Left forelimb (tissue), 1 donor: ENCODE data around the gene GLP2R.
"Not testable (repeated sequence)": the region's sequence is repeated elsewhere in the genome, so short reads cannot be mapped to it uniquely, and the experiment has no call there.

ENCODE experiments used
- DNase-seq: peaks from one replicate; pipeline ENCODE4 v3.0.0-alpha.2; 2018; ENCODE audit warnings: low spot score

Gene GLP2R

DNA sequence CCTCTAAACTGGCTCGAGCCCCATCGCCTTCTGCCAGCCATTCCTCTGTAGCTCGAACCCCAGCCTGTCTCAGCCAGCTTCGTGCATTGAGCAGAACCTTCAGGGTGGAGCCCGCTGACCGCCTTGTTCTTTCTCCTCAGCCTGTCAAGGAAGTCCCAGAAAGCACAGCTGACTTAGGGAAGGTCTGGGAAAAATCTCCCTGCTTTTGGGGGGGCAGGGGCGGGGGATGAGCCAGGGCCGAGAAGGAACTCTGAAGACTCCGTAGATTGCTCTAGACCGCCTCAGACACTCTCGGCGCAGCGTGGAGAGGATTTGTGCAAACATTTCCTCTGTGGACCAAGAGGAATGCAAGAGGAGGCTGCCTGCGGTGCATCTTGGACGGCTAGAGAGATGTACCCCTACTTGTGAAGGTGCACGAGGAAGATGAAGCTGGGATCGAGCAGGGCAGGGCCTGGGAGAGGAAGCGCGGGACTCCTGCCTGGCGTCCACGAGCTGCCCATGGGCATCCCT, at the start of gene GLP2R:
Gene GLP2R (plus strand): TSS at position 284 of the 510 bp plus-strand sequence. CDS start 140 bp downstream, at position 424.
- no peak for DNase-seq

DNA sequence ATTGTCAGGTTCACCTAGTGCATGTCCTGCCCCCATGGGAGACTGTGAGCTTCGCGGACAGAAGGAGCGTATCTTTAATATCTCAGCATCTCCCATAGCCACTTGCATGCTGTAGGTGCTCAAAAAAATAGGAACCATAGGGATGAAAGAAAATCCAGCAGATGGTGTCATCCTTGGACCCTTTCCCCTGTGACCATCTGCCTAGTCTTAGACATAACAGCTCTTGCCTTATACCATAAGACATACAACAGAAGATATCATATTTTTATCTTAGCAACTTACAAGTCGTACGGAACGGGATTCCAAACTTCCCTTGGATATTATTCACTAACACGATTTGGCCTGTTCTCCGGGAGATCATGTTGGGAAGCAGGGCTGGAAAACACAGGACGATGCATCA, 48.8 kb upstream of the GLP2R start:
- DNase-seq, result no peak

DNA sequence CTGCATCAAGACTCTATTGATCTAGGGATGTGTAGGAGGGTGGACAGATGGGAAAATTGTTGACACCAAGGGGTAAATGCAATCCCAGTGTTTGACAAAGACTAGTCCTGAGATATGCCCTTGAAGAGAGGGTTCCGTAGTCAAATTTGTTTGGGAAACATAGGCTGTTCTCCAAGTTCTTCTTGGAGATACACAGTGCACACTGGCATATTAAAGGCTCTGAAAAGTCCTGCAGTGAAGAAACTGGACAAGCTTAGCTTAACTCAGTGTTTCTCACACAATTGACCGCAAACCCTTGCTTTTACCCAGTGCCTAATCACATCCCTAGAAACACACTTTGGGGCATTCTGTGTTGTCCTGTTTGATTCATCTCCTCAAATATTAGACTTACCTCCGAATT, 45.2 kb upstream of the GLP2R start:
- DNase-seq, result no peak

GRCh38 chr17:9783050-9783449, 42.7 kb upstream of the GLP2R start:
- no peak for DNase-seq

GRCh38 chr17:9783465-9783864, 42.3 kb upstream of the GLP2R start:
- DNase-seq, result not testable (repeated sequence)

DNA sequence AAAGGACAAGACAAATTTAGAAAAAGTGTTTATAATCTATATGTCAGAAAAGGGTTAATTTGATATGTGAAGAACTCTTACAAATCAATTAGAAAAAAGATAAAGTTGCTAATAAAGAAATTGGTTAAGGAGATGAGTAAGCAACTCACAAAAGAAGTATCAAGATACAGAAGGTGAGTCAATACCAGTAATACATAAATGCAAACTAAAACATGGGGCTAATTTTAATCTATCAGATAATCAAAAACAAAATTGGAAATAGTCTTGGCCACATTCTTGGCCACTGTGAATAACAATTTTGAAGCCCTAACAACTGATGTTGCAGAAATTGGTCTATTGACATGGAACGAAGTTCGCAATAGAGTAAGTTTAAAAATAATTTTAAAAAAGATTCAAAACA, 41.2 kb upstream of the GLP2R start:
- no peak for DNase-seq

- no peak for DNase-seq
These were observed 37.1 kb upstream of the GLP2R start for GRCh38 chr17:9788601-9789000.

- DNase-seq, result no peak
These were observed 35.4 kb upstream of the GLP2R start for GRCh38 chr17:9790316-9790715.

DNA sequence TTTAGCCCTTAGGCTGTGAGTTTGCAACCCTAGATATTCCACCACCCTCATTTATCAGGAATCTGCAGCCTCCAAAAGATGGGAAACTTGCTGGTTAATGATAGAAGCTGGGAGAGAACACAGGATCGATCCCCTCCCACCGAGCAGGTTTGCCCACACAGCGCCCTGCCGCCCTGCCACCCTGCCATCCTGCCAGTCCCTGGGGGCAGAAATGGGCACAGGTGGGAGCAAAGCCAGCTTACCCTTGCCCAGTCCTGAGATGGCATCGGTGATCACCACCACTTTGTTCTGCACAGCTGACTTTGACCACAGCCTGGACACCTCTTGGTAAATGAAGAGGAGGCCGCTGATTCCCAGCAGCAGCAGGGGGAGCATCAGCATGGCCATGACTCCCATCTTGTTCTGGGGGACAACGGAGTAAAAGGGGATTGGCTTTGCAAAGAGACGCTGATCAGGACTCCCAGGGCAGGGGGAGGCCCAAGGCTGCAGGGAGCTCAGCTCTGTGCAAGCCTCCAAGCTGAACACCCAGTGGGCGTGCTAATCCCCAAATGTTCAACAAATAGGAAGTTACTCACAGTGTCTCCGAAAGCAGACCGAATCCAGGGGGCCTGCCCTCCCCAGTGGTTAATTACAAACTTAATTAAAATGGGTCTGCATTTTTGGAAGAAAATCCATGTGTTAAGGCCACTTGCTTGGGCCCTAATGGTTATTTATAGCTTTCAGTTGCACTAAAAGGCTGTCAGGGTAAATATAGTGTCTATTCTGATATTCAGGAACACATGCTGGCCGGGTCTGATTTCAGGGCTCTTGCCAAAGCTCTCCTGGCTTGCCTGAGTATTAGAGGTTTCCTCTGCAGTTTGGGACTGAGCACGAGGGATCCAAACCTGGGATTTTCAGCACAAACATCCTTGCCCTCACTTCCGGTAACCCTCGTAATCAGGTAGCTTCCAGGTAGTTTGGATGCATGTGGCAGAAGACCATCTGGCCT, 34.5 kb upstream of the GLP2R start, which contains the start of gene DHRS7C:
Gene DHRS7C (minus strand): TSS at position 704 of the 988 bp plus-strand sequence. CDS start 308 bp downstream, at position 396.
- no peak for DNase-seq

DNA sequence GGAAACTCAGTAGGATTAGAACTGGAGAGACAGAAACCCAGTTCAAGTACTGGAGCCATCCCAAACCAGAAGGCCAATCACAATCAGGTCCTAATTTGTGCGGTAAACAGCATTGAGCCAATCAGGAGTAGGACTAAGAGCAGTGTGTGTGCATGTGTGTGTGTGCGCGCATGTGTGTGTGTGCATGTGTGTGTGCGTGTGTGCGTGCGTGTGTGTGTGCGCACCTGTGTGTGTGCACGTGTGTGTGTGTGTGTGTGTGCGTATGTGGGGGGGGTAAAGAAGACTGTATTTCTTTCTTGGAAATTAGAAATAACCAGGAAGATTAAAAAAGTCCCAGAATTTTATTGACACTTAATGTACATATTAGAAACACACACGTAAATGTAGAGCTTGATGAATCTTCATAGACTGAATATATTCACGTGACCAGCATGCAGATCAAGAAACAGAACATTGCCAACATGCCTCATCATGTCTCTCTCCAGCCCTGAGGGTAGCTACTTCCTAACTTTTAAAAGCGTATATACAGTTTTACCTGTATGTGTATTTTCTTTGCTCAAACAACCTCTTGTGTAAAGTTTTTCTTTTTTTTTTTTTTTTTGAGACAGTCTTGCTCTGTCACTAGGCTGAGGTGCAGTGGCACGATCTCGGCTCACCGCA, 33.4 kb upstream of the GLP2R start:
- DNase-seq, result no peak

- DNase-seq, result no peak
These were observed 27.7 kb upstream of the GLP2R start for GRCh38 chr17:9798008-9798407.

GRCh38 chr17:9798724-9799123, 27.0 kb upstream of the GLP2R start:
- DNase-seq, result no peak

DNA sequence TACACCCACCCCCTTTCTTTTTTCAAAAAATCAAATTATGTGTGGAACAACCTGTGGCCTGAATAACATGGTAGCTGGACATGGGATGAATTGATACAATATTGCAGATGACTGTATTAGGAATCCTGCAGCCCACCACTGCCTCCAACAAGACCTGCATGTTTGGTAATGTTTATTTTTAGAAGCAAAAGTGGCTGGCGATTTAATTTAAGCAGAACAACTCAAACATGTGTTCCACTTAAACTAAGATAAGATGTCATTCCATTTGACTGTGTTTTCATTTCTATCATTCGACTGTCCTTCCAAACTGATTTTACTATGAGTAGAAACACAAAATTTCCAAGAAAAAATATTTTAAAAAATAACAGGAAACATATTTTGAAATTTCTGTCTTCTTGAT, 24.2 kb upstream of the GLP2R start:
- DNase-seq, result no peak

- no peak for DNase-seq
These were observed 23.4 kb upstream of the GLP2R start for GRCh38 chr17:9802294-9802693.

GRCh38 chr17:9802697-9803096, 23.0 kb upstream of the GLP2R start:
- no peak for DNase-seq

DNA sequence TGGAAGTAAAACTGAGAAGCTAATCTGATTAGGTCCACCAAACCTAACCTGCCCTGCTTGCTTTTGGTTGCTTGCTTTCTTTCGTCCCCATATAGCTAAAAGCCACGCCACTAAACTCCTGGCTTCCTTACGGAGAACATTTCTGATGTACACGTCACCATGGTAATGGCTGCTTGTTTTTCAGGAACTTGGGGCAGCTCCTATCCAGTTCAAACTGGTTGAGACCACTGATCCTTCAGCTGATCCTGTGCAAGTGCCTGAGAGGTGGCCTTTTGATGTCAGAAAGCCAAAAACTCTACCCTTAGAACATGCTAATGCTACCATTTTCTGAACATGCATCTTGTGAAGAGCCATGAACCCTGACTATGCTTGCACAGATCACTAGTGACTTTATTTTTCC, 20.0 kb upstream of the GLP2R start:
- no peak for DNase-seq

- DNase-seq, result no peak
These were observed 19.0 kb upstream of the GLP2R start for GRCh38 chr17:9806699-9807098.

DNA sequence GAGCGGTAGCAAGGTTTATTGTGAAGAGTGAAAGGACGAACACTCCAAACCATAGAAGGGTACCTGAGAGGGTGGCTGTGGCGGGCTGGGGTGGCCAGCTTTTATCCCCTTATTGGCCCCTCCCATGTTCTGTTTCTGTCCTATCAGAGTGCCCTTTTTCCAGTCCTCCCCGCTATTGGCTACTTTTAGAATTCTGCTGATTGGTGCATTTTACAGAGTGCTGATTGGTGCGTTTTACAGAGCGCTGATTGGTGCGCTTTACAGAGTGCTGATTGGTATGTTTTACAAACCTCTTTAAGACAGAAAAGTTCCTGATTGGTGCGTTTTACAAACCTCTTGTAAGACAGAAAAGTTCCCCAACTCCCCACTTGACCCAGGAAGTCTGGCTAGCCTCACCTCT, 16.3 kb upstream of the GLP2R start:
- DNase-seq, result no peak

DNA sequence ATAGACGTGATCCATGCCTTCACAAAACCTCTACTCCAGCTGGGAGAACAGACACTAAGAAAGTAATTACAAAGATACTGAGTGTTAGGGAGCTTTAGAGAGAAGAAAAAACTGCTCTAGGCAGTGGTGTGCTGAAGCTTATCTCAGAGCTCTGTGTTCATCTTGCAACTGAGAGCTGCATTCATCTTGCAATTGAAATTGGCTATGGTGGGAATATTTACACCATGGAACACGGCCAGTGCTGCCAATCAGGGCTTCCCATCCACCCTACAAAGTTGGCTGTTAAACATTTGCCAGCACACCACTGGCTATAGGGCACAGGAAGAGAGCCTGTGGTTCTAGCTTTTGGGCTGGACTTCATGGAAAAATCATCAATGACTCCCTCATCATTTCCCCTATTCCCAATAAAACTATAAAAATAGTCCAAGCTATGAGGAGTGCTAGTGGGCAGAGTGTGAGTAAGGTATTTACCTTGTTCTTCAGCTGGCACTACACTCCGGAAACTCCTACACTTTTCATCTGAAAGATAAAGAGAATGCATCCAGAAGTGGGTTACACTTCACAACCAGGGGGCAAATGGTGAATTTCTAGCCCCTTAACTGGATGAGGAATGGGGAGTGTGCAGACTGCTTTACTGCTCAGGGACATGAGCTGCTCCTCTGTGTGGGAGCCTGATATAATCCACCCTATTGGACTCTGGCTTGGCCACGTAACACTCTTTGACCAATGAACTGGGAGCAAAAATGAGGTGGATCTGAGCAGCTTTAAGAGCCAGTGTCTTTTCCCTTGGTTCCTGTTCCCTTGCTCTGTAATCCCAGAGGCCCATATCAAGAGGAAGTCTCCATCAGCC, 15.4 kb upstream of the GLP2R start:
- DNase-seq, result no peak

- DNase-seq, result no peak
These were observed 14.6 kb upstream of the GLP2R start for GRCh38 chr17:9811086-9811485.

DNA sequence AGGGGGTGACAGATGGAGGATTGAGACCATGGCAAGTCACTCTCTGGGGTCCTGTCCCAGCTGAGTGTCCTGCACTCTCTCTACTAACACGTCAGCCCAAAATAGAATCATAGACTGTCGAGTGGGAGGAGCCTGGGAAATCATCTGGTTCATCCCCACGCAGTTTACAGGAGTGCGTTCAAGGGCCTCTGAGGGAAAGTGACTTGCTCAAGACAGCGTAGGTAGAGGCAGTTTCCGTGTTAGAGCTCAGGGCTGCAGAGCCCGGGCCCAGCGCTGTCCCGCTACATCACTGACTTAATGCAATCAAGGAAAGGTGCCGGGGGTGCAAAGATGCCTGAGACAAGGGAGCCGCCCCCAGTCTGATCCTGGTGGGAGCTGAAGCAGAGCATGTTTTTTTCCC, 14.2 kb upstream of the GLP2R start:
- DNase-seq, result no peak

- no peak for DNase-seq
These were observed 12.6 kb upstream of the GLP2R start for GRCh38 chr17:9813166-9813565.
